ENCODE data around the gene CCHCR1. TPM values are rescaled to one million over a fixed set of nuclear protein-coding genes. Genes with fewer than 3 reads are reported as not detected.
"Not testable (repeated sequence)": the region's sequence is repeated elsewhere in the genome, so short reads cannot be mapped to it uniquely, and the experiment has no call there.

CCHCR1 gene, protein sequence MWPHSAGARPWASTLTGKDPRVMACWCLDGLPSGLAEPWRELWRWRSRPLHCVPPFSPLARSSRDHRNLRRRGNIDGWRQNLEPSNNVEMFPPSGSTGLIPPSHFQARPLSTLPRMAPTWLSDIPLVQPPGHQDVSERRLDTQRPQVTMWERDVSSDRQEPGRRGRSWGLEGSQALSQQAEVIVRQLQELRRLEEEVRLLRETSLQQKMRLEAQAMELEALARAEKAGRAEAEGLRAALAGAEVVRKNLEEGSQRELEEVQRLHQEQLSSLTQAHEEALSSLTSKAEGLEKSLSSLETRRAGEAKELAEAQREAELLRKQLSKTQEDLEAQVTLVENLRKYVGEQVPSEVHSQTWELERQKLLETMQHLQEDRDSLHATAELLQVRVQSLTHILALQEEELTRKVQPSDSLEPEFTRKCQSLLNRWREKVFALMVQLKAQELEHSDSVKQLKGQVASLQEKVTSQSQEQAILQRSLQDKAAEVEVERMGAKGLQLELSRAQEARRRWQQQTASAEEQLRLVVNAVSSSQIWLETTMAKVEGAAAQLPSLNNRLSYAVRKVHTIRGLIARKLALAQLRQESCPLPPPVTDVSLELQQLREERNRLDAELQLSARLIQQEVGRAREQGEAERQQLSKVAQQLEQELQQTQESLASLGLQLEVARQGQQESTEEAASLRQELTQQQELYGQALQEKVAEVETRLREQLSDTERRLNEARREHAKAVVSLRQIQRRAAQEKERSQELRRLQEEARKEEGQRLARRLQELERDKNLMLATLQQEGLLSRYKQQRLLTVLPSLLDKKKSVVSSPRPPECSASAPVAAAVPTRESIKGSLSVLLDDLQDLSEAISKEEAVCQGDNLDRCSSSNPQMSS
- 1 to 10 TPM; 2.6 to 6.1 (median 4.5) TPM for polyA plus RNA-seq (ENCODE audit: low read depth in 6 of 6)

DNA sequence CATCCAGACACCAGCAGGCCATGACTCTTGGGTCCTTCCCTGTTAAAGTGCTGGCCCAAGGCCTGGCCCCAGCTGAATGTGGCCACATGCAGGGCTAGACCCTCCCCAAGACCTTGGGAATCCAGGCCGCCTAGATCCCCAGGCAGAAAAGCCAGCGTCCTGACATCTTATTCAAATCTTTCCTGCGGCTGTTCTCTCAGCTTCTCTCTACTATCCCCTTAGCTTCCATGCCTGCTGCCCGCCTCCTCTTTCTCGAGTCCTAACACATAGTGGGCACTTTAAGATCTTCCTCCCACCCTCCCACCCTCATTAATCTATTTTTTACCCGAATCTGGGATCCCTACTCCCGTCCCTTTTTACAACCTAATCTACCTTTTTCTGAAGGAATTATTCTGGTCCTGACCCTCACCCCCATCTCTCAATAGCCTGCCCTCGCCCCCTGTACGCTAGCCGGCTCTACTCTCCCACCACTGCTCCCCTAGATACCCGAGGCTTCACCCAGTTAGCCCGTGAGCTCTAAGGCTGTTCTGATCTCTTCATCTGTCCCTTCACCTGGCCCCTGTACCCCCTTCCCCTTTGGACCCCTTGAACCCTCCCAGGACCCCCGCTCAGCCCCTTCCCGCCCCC, at the start of gene CCHCR1:
Gene CCHCR1 (minus strand): TSS at position 290 of the 627 bp plus-strand sequence. CDS start 202 bp downstream, at position 88.
- peaks cover 24 to 28% (median 26%) of the 10 kb centered on the region in 3 donors for H3K4me1 Mint-ChIP-seq
- H3K4me3 Mint-ChIP-seq = peak within 1 kb of the TSS; percentile 88 to 99 (median 92)
- no peaks in the 10 kb centered on the region for H3K27me3 Mint-ChIP-seq
- peak; percentile 20 to 30 for ATAC-seq (ENCODE audit: low read depth in 2 of 2)
- H3K36me3 Mint-ChIP-seq = no peaks in the 10 kb centered on the region
- DNase-seq = no peak
- peak within 1 kb of the TSS; percentile 87 to 99 (median 92) for H3K27ac Mint-ChIP-seq
- no peaks in the 10 kb centered on the region for H3K9me3 Mint-ChIP-seq

DNA sequence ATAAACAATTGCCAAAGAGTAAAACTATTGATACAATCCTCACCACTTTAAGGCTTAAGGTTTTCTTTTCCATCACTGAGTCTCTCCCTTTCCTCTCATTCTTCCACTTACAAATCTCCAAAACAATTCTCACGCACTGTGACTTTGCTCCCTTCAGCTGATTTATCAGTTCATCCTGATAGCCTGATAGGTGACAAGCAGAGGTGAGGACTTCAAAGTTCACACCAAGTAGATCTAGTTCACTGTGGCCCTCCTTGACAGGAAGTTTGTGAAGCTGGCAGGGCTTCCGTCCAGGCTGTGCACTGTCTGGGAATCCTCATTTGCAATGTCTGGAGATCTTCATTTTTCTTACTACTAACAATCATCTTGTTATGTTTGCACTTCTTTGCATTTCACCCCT, 48.0 kb upstream of the CCHCR1 start:
- Mint-ChIP-seq H3K36me3 (peaks cover 0 to 5% of the 10 kb centered on the region in 2 donors), H3K4me1 (peaks cover 27 to 38% (median 32%) of the 10 kb centered on the region in 3 donors), H3K4me3 (peak overlapping the region in 2 of 8 donors; percentile 31 to 67), H3K9me3 (no peaks in the 10 kb centered on the region), H3K27ac (peak overlapping the region in 4 of 6 donors; percentile 7 to 57 (median 34)), H3K27me3 (no peaks in the 10 kb centered on the region)
- ATAC-seq (ENCODE audit: low read depth in 2 of 2) (no peak), DNase-seq (no peak)

DNA sequence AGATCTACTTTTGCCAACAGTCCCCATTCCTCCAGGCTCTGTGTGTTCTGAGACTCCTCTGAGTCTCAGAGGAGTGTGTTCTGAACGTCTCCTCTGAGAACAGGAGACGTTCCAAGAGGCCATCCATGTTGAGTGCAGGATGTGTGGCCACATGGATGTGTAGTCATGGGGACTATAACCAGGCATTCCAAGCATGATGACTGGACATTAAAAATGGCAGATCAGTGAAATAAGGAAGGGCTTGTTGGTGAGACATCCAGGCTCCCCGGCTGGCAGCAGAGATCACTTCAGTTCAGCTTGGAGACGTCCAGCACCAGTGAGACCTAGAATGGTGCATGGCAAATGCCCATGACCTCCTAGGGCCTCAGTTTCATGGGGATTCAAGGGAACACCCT, 47.1 kb upstream of the CCHCR1 start:
- peak overlapping the region in 5 of 6 donors; percentile 94 to 100 (median 97) for H3K27ac Mint-ChIP-seq
- H3K4me3 Mint-ChIP-seq = peak overlapping the region; percentile 80 to 97 (median 90)
- H3K4me1 Mint-ChIP-seq = peaks cover 27 to 38% (median 32%) of the 10 kb centered on the region in 3 donors
- no peaks in the 10 kb centered on the region for H3K27me3 Mint-ChIP-seq
- DNase-seq (no peak), ATAC-seq (ENCODE audit: low read depth in 2 of 2) (no peak)
- peaks cover 0 to 5% of the 10 kb centered on the region in 2 donors for H3K36me3 Mint-ChIP-seq
- no peaks in the 10 kb centered on the region for H3K9me3 Mint-ChIP-seq

DNA sequence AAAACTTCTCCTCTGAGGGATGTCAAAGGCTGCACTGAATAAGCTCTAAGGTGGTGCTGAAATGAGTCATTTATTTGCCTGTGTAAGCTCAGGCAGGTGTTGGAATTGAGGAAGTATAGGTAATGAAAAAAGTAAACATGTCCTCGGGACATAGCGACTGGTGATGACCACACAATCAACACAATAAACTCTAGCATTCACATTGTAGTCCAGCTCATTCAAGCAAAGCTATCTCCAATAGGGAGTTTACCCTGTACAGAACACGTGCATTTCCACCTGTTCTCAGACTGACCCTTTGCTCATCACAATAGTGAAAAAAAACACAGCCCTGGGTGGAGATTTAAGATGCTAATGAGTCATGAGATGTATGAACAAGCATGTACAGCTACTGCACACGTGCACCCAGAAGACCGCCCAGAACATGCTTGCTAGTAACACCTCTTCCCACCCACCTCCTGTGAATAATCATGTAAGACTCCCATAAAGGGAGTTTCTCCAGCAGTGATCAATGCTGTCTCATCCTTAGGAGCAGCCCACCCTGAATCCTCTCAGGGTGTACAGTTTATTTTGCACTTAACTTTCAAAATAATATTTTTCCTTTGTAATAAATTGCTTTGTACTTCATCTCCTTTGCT, 45.9 kb upstream of the CCHCR1 start:
- H3K36me3 Mint-ChIP-seq = peaks cover 0 to 5% of the 10 kb centered on the region in 2 donors
- no peaks in the 10 kb centered on the region for H3K9me3 Mint-ChIP-seq
- peak overlapping the region; percentile 80 to 97 (median 90) for H3K4me3 Mint-ChIP-seq
- peak overlapping the region; percentile 86 to 100 (median 97) for H3K27ac Mint-ChIP-seq
- ATAC-seq (ENCODE audit: low read depth in 2 of 2) (peak; percentile 63 to 68), DNase-seq (peak; percentile 68)
- H3K27me3 Mint-ChIP-seq = no peaks in the 10 kb centered on the region
- H3K4me1 Mint-ChIP-seq = peaks cover 37 to 44% (median 41%) of the 10 kb centered on the region in 3 donors

DNA sequence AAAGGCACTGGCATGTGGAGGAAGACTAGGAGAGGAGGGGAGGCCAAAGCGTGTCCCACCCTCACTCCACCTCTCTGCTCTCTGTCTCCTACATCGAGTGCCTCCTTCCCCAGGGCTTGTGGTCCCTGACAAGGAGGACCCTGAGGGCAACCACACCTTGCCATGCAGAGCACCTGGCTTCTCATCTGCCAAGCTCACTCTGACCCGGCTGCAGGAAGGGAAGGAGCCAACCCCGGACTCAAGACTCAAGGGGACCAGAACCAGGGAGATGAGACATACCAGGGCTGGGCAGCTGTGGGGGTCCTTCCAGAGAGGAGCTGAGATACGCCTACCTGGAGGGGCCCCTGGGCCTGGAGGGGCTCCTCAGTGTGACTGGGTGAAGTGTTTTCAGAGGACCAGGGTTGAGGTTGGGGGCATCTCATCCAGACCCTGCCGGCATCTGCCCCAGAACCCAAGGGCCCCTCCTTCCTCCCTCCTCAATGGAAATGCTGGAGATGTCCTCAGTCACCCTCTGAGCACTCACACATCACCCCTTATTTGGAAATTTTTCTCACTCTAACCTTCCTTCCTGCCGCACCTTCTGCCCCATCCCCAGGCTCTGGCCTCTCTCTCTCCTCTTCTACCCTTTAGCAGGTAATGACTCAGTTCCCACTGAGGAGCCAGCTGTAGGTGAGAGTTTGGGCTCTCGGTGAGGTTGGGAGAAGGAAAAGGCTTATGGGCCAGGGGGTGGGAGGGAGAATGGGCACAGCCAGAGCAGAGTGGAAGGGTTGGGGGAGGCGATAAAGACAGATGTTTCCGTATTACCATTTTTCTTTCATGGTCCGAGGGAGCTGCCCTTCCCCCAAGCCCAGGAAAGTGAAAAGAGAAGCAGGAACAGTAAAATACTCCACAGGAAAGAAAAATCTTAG, 44.9 kb upstream of the CCHCR1 start:
- Mint-ChIP-seq H3K36me3 (peaks cover 0 to 5% of the 10 kb centered on the region in 2 donors), H3K4me3 (peak overlapping the region in 5 of 8 donors; percentile 5 to 89 (median 80)), H3K27me3 (no peaks in the 10 kb centered on the region), H3K9me3 (no peaks in the 10 kb centered on the region), H3K4me1 (peaks cover 42 to 48% (median 43%) of the 10 kb centered on the region in 3 donors), H3K27ac (peak overlapping the region in 5 of 6 donors; percentile 75 to 100 (median 97))
- ATAC-seq (ENCODE audit: low read depth in 2 of 2) (no peak), DNase-seq (no peak)

DNA sequence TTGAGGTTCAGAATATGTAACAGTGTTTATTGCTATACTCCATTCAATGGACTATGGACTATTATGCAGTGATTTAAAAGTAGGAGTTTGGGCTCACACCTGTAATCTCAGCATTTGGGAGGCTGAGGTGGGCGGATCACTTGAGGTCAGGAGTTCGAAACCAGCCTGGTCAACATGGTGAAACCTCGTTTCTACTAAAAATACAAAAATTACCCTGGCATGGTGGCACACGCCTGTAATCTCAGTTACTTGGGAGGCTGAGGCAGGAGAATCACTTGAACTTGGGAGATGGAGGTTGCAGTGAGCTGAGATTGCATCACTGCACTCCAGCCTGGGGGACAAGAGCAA, 41.5 kb upstream of the CCHCR1 start:
- DNase-seq; H3K9me3 Mint-ChIP-seq; H3K27me3 Mint-ChIP-seq; ATAC-seq (ENCODE audit: low read depth in 2 of 2): not testable (repeated sequence)
- peaks cover 43 to 60% (median 55%) of the 10 kb centered on the region in 3 donors for H3K4me1 Mint-ChIP-seq
- H3K27ac Mint-ChIP-seq = peak overlapping the region in 3 of 6 donors; percentile 47 to 94 (median 76)
- peak overlapping the region in 7 of 8 donors; percentile 37 to 99 (median 76) for H3K4me3 Mint-ChIP-seq
- H3K36me3 Mint-ChIP-seq = peaks cover 5 to 12% of the 10 kb centered on the region in 2 donors

DNA sequence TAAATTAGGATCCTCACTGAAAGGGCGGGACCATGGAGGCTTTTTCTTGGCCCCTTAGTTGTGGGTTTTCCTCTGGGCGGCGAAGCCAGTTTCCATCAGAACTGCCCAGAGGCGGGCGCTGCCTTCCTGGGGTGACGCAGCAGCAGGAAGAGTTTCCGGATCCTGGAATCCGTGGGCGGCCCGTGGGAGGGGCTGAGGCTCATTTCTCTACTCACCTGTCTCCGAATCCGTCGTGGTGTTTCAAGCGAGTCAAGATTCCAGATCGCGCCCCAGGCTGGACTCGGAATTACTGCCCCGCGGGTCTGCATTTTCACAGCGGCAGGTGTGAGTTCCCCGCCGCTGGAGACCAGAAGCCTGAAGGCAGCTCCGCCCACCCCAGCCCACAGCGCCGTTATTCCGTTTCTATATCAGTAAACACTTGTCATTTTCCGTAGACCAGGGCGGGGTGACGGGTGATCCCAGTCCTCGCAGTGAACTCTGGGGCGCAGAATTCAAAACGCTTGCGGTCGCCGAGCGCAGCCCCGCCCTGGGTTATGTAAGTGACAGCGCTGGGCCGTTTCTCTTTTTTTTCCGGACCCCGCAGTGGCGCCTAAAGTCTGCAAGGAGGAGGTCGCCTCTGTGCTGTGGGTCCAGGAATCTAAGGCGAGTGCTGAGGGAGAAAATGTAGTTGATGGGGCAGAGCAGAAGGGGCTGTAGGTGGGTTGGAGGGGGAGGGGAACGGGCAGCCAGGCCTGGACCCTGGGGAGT, 40.1 kb upstream of the CCHCR1 start:
- Mint-ChIP-seq H3K27me3 (no peaks in the 10 kb centered on the region), H3K4me3 (peak overlapping the region; percentile 74 to 99 (median 96)), H3K9me3 (no peaks in the 10 kb centered on the region), H3K27ac (peak overlapping the region; percentile 94 to 100 (median 99)), H3K4me1 (peaks cover 35 to 49% (median 46%) of the 10 kb centered on the region in 3 donors), H3K36me3 (peaks cover 5 to 12% of the 10 kb centered on the region in 2 donors)
- DNase-seq (peak; percentile 95), ATAC-seq (ENCODE audit: low read depth in 2 of 2) (peak; percentile 79 to 81)

DNA sequence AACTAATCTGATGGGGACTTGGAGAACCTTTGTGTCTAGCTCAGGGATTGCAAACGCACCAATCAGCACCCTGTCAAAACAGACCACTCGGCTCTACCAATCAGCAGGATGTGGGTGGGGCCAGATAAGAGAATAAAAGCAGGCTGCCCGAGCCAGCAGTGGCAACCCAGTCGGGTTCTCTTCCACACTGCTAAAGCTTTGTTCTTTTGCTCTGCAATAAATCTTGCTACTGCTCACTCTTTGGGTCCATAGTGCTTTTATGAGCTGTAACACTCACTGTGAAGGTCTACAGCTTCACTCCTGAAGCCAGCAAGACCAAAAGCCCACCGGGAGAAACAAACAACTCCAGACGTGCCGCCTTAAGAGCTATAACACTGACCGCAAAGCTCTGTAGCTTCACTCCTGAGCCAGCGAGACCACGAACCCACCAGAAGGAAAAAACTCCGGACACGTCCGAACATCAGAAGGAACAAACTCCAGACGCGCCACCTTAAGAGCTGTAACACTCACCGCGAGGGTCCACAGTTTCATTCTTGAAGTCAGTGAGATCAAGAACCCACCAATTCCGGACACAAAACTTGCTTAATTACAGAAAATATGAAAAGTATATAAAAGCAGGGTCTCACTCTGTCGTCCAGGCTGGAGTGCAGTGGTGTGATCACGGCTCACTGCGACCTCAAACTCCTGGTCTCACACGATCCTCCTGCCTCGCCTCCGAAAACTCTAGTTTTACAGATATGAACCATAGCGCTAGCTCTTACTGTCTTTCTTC, 38.8 kb upstream of the CCHCR1 start:
- not testable (repeated sequence) for ATAC-seq (ENCODE audit: low read depth in 2 of 2); H3K27me3 Mint-ChIP-seq; H3K9me3 Mint-ChIP-seq; DNase-seq
- Mint-ChIP-seq H3K36me3 (peaks cover 5 to 12% of the 10 kb centered on the region in 2 donors), H3K27ac (peak overlapping the region; percentile 94 to 100 (median 99)), H3K4me3 (peak overlapping the region; percentile 74 to 99 (median 96)), H3K4me1 (peaks cover 25 to 47% (median 42%) of the 10 kb centered on the region in 3 donors)

DNA sequence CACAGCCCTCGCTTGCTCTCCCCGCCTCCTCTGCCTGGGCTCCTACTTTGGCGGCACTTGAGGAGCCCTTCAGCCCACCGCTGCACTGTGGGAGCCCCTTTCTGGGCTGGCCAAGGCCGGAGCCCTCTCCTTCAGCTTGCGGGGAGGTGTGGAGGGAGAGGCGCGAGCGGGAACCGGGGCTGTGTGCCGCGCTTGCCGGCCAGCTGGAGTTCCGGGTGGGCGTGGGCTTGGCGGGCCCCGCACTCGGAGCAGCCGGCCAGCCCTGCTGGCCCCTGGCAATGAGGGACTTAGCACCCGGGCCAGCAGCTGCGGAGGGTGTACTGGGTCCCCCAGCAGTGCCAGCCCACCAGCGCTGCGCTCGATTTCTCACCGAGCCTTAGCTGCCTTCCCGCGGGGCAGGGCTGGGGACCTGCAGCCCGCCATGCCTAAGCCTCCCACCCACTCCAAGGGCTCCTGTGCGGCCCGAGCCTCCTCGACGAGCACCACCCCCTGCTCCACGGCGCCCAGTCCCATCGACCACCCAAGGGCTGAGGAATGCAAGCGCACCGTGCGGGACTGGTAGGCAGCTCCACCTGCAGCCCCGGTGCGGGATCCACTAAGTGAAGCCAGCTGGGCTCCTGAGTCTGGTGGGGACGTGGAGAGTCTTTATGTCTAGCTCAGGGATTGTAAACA, 37.8 kb upstream of the CCHCR1 start:
- not testable (repeated sequence) for ATAC-seq (ENCODE audit: low read depth in 2 of 2); H3K9me3 Mint-ChIP-seq; H3K36me3 Mint-ChIP-seq; DNase-seq; H3K27me3 Mint-ChIP-seq
- Mint-ChIP-seq H3K4me3 (peak overlapping the region in 2 of 8 donors; percentile 74 to 86), H3K27ac (peak overlapping the region in 1 of 6 donors; percentile 75), H3K4me1 (peaks cover 20 to 47% (median 38%) of the 10 kb centered on the region in 3 donors)

DNA sequence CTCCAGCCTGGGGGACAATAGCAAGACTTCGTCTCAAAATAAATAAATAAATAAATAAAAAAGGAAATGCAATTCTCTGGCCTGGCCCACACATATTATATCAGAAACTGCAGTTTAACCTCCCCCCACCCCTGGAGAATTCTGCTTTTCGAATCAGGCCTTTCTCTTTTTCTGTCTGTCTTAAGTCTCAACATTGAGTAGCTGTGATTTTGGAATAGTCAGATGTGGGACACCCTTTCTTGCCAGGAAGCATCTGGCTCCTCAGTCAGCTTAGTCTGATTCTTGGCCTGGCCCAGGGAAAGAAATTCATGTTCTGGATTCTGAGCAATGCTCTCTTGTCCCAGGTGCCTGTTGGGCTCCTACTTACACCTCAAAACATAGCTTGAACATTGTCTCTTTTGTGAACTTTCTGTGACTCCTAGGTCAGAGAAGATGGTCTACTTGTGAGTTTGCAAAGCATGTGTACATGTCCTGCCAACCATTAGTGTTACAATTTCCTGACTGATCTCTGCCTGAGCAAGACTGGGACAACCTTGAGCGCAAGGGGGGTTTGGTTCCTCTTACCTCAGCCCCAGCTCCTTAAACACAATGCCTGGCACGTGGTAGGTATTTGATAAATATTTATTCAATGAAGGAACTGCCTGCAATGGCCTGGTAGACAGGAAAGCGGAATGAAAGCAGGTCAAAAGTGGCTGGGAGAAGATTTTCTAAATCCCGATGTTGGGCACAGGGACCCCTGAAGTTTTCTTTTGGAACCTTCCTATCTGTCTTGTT, 36.6 kb upstream of the CCHCR1 start:
- Mint-ChIP-seq H3K27ac (peak overlapping the region in 4 of 6 donors; percentile 26 to 85 (median 47)), H3K27me3 (no peaks in the 10 kb centered on the region), H3K4me3 (peak overlapping the region in 4 of 8 donors; percentile 19 to 65 (median 58)), H3K36me3 (peaks cover 5 to 8% of the 10 kb centered on the region in 2 donors), H3K9me3 (no peaks in the 10 kb centered on the region), H3K4me1 (peaks cover 20 to 44% (median 35%) of the 10 kb centered on the region in 3 donors)
- no peak for DNase-seq
- ATAC-seq (ENCODE audit: low read depth in 2 of 2) = no peak
